GM19043 (cell line): ENCODE results near the gene CFAP46.

ENCODE experiments used
- ATAC-seq: cut with Tn5 transposase; IDR thresholded peaks from one replicate; pipeline ENCODE4 v1.9.1; 2021; ENCODE audit warnings: low read depth; ENCODE audit not compliant: unreplicated experiment

Gene CFAP46

GRCh38 chr10:132946806-132947546 lies 4.6 kb upstream of the CFAP46 start:
- ATAC-seq = no peak

- ATAC-seq = no peak
Measured at GRCh38 chr10:132946311-132946710, 3.9 kb upstream of the CFAP46 start.

GRCh38 chr10:132945894-132946255 lies 3.5 kb upstream of the CFAP46 start:
- ATAC-seq = no peak

- no peak for ATAC-seq
Measured at GRCh38 chr10:132945125-132945893, 2.9 kb upstream of the CFAP46 start.

GRCh38 chr10:132944510-132944909 lies 2.1 kb upstream of the CFAP46 start:
- ATAC-seq = no peak

GRCh38 chr10:132943791-132944404 lies 1.5 kb upstream of the CFAP46 start:
- no peak for ATAC-seq

GRCh38 chr10:132943058-132943790 lies 854 bp upstream of the CFAP46 start:
- ATAC-seq = no peak

GRCh38 chr10:132941640-132942051 lies 724 bp downstream of the CFAP46 start:
- no peak for ATAC-seq

GRCh38 chr10:132940791-132941465 lies 1.4 kb downstream of the CFAP46 start:
- ATAC-seq = no peak

- ATAC-seq = no peak
Measured at GRCh38 chr10:132939957-132940790, 2.2 kb downstream of the CFAP46 start.

GRCh38 chr10:132939378-132939955 lies 2.9 kb downstream of the CFAP46 start:
- no peak for ATAC-seq

- no peak for ATAC-seq
Measured at GRCh38 chr10:132938472-132939339, 3.7 kb downstream of the CFAP46 start.

- no peak for ATAC-seq
Measured at GRCh38 chr10:132937861-132938260, 4.5 kb downstream of the CFAP46 start.

- no peak for ATAC-seq
Measured at GRCh38 chr10:132934953-132935352, 7.4 kb downstream of the CFAP46 start.

- ATAC-seq = no peak
Measured at GRCh38 chr10:132933308-132934042, 8.9 kb downstream of the CFAP46 start.

- no peak for ATAC-seq
Measured at GRCh38 chr10:132932461-132933307, 9.7 kb downstream of the CFAP46 start.
